ENCODE measurements around the gene ATG7.
"Not testable (repeated sequence)": the region's sequence is repeated elsewhere in the genome, so short reads cannot be mapped to it uniquely, and the experiment has no call there.

ATG7 gene

GRCh38 chr3:11381141-11381540, 108.9 kb downstream of the ATG7 start:
- intact Hi-C loops (cut with DNase I), result loop anchor here (10.0 kb wide), 1 partner anchor 134 kb away; no protein-coding TSS in a partner anchor
- no peak for DNase-seq

DNA sequence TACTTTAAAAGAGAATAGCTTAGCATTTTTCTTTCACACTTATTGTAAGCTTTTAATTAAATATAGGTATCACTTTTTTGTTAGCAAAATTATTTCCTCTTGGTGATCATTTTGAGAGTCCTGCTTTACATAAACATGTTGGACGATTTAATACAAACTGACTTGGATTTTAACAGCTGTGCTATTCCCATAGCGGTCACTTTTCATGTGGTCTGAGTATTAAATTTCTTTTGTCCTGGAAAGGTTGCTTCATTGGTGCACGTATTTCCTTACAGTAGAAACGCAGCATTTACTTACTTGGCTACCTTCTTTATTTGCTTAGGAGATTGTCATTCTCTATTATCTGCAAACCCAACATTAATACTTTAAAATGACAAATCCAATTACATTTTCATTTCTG, 109.4 kb downstream of the ATG7 start:
- intact Hi-C loops (cut with DNase I), result loop anchor here (10.0 kb wide), 1 partner anchor 133 kb away; no protein-coding TSS in a partner anchor
- DNase-seq, result no peak

DNA sequence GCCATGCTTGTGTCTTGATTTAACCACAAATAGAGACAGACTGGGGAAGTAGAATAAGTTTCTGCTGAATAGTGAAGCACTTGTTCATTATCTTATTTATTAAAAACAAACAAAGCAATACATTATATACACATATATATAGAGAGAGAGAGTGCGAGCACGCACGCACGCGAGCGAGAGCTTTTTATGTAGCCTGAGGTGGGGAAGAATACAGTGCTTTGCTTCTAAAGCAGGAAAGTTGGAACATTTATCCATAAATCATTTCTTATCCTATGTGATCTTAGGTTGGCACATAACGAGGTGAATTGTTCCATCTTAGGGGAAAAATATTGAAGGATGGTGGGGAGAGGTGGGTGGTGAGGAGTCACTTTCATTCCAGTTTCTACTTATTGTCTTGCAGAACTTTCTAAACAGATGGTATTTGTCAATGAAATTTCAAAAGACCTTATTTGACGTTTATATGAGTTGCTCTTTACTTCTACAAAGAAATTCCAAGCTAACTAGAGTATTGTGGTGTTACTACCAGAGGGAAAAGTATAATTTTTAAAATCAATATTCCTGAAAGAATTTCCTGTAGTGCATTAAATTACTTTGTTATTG, 110.0 kb downstream of the ATG7 start:
- no peak for DNase-seq
- intact Hi-C loops (cut with DNase I), result loop anchor here (10.0 kb wide), 1 partner anchor 133 kb away; no protein-coding TSS in a partner anchor

GRCh38 chr3:11384074-11384473, 111.9 kb downstream of the ATG7 start:
- intact Hi-C loops (cut with DNase I), result loop anchor here (10.0 kb wide), 1 partner anchor 131 kb away; no protein-coding TSS in a partner anchor
- DNase-seq, result no peak

GRCh38 chr3:11385326-11385725, 113.1 kb downstream of the ATG7 start:
- no peak for DNase-seq
- intact Hi-C loops (cut with DNase I), result loop anchor here (10.0 kb wide), 1 partner anchor 129 kb away; no protein-coding TSS in a partner anchor

- DNase-seq, result no peak
Observed at GRCh38 chr3:11385891-11386290, 113.7 kb downstream of the ATG7 start.

GRCh38 chr3:11386465-11387113, 114.4 kb downstream of the ATG7 start:
- intact Hi-C loops (cut with DNase I), result loop anchor here (10.0 kb wide), 1 partner anchor 128 kb away; no protein-coding TSS in a partner anchor

More at GRCh38 chr3:11385891-11386290, 113.7 kb downstream of the ATG7 start:
- intact Hi-C loops (cut with DNase I), result loop anchor here (10.0 kb wide), 1 partner anchor 129 kb away; no protein-coding TSS in a partner anchor

GRCh38 chr3:11389386-11390268, 117.4 kb downstream of the ATG7 start:
- no peak for DNase-seq
- intact Hi-C loops (cut with DNase I), result loop anchor here (10.0 kb wide), 1 partner anchor 125 kb away; no protein-coding TSS in a partner anchor

More at GRCh38 chr3:11386465-11387113, 114.4 kb downstream of the ATG7 start:
- no peak for DNase-seq

GRCh38 chr3:11390411-11391131, 118.4 kb downstream of the ATG7 start:
- intact Hi-C loops (cut with DNase I), result no loop called here
- DNase-seq, result no peak

GRCh38 chr3:11391174-11391879, 119.1 kb downstream of the ATG7 start:
- DNase-seq, result peak in 4 of 10 donors; percentile 13 to 90 (median 33)
- intact Hi-C loops (cut with DNase I), result no loop called here

DNA sequence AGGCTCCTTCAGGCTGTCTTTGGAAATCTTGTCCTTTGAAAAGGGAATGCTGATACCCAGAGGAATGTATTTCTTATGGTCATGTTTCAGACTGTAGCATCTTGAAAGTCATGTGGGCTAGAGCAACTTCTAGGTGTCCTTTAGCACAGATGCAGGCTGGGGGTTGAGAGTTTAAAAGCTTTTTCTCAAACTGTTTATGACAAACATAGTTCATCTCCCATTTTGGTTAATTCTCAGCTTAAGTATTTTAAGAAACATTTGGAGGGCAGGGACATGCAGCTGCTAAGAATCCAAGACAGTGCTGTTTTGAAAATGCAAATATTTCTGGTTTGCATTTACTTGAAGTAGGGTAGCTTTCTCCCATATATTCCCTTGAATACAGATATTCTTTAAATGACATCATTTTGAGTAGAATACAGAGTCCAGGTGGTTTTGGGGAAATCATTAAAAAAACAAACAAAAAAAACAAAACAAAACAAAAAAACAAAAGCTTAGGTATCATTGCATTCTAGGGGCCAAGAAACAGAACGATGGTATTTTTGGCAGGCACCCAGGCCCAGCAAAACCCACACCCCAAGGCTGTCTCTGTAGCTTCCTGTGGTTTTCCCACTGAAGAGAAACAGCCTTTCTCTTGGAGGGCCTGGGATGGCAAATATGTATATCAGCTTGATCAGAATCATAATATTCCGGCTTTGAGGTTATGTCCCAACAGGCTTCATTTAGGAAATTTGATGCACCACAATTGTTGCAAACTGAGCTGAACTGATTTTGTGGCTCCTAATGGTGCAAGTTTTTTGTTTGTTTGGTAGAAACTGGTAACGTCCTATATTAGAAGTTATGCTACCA, 120.0 kb downstream of the ATG7 start:
- no peak for DNase-seq
- intact Hi-C loops (cut with DNase I), result no loop called here

- DNase-seq, result no peak
- intact Hi-C loops (cut with DNase I), result no loop called here
Observed at GRCh38 chr3:11392860-11393114, 120.6 kb downstream of the ATG7 start.

DNA sequence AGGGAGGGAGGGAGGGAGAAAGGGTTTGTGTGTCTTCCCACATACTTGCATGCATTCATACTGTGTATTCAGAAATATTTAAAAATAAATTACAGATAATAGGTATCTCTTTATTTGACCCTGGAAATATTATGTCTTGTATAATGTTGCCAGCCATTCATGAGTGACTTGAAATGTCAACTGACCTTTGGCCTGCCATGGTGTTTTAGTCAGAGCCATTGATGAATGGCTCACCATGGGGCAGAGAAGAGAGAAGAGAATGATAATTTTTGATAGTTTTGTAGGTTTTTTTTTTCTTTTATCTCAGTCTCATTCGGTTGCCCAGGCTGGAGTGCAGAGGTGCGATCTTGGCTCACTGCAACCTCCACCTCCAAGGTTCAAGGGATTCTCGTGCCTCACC, 121.2 kb downstream of the ATG7 start:
- no peak for DNase-seq
- intact Hi-C loops (cut with DNase I), result no loop called here

DNA sequence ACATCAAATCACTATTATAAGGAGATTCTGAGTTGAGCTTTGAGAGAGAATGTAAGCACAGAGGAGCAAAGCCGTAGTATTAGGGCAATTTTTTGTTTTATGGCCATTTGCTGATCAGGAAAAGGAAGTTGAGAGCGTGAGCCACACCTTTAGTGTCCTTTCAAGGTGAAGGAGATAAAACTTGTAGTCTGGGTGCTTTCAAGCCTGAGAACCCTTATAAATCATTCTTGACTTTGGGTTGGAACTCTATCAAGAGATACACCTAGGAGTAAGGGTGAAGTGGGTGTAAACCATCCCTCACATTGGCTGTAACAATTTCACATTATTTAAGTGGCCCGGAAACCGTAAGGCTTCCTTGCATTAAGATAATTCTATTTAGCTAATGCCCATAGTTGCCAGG, 122.2 kb downstream of the ATG7 start:
- intact Hi-C loops (cut with DNase I), result no loop called here
- no peak for DNase-seq

- DNase-seq, result no peak
- intact Hi-C loops (cut with DNase I), result no loop called here
Observed at GRCh38 chr3:11400213-11400612, 128.0 kb downstream of the ATG7 start.

- DNase-seq, result no peak
- intact Hi-C loops (cut with DNase I), result no loop called here
Observed at GRCh38 chr3:11401434-11401833, 129.2 kb downstream of the ATG7 start.

DNA sequence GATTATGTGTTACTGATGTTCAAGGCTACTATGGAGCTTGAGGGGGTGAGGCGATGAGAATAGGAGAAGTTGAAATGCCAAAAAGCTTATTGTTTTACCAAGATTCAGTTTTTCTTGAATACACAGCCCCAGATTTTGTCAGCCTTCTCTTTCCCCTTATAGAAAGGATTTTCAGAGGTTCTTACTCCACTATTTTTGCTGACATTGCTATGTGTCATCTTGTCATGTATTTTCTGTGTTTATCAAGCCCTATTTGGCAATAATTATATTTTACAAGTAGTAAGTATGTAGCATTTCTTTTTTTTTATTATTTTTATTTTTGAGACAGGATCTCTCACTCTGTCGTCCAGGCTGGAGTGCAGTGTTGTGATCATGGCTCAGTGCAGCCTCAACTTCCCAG, 133.1 kb downstream of the ATG7 start:
- intact Hi-C loops (cut with DNase I), result no loop called here
- no peak for DNase-seq

DNA sequence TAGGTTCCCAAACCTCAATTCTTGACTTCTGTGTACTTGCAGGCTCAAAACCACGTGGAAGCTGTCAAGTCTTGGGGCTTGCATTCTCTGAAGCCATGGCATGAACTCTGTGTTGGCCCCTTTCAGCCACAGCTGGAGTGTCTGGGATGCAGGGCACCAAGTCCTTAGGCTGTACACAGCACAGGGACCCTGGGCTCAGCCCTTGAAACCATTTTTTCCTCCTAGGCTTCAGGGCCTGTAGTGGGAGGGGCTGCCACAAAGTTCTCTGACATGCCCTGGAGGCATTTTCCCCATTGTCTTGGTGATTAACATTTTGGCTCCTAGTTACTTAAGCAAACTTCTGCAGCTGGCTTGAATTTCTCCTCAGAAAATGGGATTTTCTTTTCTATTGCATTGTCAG, 135.4 kb downstream of the ATG7 start:
- intact Hi-C loops (cut with DNase I), result no loop called here
- no peak for DNase-seq

DNA sequence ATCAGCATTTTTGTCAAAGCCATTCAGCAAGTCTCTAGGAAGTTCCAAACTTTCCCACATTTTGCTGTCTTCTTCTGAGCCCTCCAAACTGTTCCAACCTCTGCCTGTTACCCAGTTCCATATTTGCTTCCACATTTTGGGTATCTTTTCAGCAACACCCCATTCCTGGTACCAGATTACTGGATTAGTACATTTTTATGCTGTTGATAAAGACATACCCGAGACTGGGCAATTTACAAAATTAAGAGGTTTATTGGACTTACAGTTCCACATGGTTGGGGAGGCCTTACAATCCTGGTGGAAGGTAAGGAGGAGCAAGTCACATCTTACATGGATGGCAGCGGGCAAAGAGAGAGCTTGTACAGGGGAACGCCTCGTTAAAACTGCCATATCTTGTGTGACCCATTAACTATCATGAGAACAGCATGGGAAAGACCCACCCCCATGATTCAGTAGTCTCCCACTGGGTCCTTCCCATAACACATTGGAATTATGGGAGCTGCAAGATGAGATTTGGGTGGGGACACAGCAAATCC, 136.2 kb downstream of the ATG7 start:
- intact Hi-C loops (cut with DNase I); DNase-seq: not testable (repeated sequence)
